IMR-90 (cell line): ENCODE measurements around the gene DBI.

Source experiments
- CEBPB ChIP-seq: IDR thresholded peaks from 2 replicates; pipeline ENCODE4 v1.6.1; 2012; ENCODE audit warnings: low read depth, low read length, improper control_type of control experiment
- CTCF ChIP-seq: conservative IDR thresholded peaks from 2 replicates; pipeline ENCODE4 v1.5.1; 2012; ENCODE audit warnings: mild to moderate bottlenecking, low read depth, low read length, improper control_type of control experiment
- FOS ChIP-seq: fragments of 150-350 bp; IDR thresholded peaks from 2 replicates; pipeline ENCODE4 v1.6.1; 2016; ENCODE audit warnings: low read depth, low read length
- MAFK ChIP-seq: IDR thresholded peaks from 2 replicates; pipeline ENCODE4 v1.6.1; 2012; ENCODE audit warnings: low read depth, low read length, improper control_type of control experiment
- MXI1 ChIP-seq: IDR thresholded peaks from 2 replicates; pipeline ENCODE4 v1.6.1; 2012; ENCODE audit warnings: low read depth, mild to moderate bottlenecking, low read length, moderate library complexity, borderline replicate concordance
- POLR2A ChIP-seq: IDR thresholded peaks from 2 replicates; pipeline ENCODE4 v1.6.1; 2012; ENCODE audit warnings: mild to moderate bottlenecking, low read depth, low read length
- RFX5 ChIP-seq: IDR thresholded peaks from 2 replicates; pipeline ENCODE4 v1.8.0; 2012; ENCODE audit warnings: low read depth, mild to moderate bottlenecking, low read length, moderate library complexity
- TF ChIP-seq, protein P1 (sequence below): fragments of 150-350 bp; IDR thresholded peaks from 2 replicates; pipeline ENCODE4 v1.6.1; 2017; ENCODE audit warnings: mild to moderate bottlenecking, antibody characterized with exemption, low read length, low read depth

DNA sequence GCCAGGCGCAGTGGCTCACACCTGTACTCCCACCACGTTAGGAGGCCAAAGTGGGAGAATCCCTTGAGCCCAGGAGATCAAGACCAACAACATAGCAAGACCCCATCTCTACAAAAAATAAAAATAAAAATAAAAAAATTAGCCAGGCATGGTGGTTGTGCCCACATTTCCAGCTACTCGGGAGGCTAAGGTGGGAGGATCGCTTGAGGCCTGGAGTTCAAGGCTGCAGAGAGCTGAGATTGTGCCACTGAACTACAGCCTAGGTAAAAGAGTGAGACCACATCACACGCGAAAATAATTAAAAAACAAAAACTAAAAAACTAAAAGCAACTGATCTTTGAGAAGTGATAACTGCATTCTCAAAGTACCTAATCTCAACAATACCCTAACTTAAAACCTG is 2.0 kb upstream of the DBI start:
- TF ChIP-seq FOS (no peak), RFX5 (no peak), CTCF (no peak), POLR2A (no peak), MAFK (no peak), CEBPB (no peak), MXI1 (no peak)
- TF ChIP-seq, protein P1, sequence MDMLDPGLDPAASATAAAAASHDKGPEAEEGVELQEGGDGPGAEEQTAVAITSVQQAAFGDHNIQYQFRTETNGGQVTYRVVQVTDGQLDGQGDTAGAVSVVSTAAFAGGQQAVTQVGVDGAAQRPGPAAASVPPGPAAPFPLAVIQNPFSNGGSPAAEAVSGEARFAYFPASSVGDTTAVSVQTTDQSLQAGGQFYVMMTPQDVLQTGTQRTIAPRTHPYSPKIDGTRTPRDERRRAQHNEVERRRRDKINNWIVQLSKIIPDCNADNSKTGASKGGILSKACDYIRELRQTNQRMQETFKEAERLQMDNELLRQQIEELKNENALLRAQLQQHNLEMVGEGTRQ, result no peak
